HUES64 (cell line): ENCODE results near the gene HRH4.

Experiments used
- H3K27ac ChIP-seq: 2 replicates; pipeline ENCODE4 v1.7.0; 2013; ENCODE audit warnings: low read depth, low read length, inconsistent platforms
- H3K27me3 ChIP-seq: 2 replicates; pipeline ENCODE4 v1.6.1; 2013; ENCODE audit warnings: mild to moderate bottlenecking, low read length; ENCODE audit not compliant: insufficient read depth
- H3K36me3 ChIP-seq: 2 replicates; pipeline ENCODE4 v1.6.1; 2013; ENCODE audit warnings: mild to moderate bottlenecking, low read length; ENCODE audit not compliant: insufficient read depth
- H3K4me1 ChIP-seq: 2 replicates; pipeline ENCODE4 v1.6.1; 2013; ENCODE audit warnings: mild to moderate bottlenecking, low read length, moderate library complexity; ENCODE audit not compliant: insufficient read depth
- H3K4me3 ChIP-seq: 2 replicates; pipeline ENCODE4 v1.5.1; 2013; ENCODE audit warnings: mild to moderate bottlenecking, low read length, moderate library complexity
- H3K9ac ChIP-seq: 2 replicates; pipeline ENCODE4 v1.6.1; 2013; ENCODE audit warnings: mild to moderate bottlenecking, low read depth, low read length
- H3K9me3 ChIP-seq: 2 replicates; pipeline ENCODE4 v1.6.1; 2013; ENCODE audit warnings: low read depth, low read length; ENCODE audit not compliant: insufficient read depth
- WGBS: fragments of 150-250, 120-280 bp; methylation state at CpG from one replicate; pipeline ENCODE4 v1.1.7; 2013; ENCODE audit warnings: missing lambda C conversion rate; 5-methylcytosine and 5-hydroxymethylcytosine counted together

The HRH4 gene

GRCh38 chr18:24514439-24514838 is 54.0 kb downstream of the HRH4 start:
- Histone ChIP-seq H3K9me3 (no peaks in the 10 kb centered on the region), H3K4me1 (no peaks in the 10 kb centered on the region), H3K27me3 (no peaks in the 10 kb centered on the region), H3K9ac (no peak overlapping the region), H3K4me3 (no peak overlapping the region), H3K27ac (no peak overlapping the region), H3K36me3 (no peaks in the 10 kb centered on the region)
- WGBS: 80% methylated on average over 1 of the region's 2 CpGs

- Histone ChIP-seq H3K9me3 (no peaks in the 10 kb centered on the region), H3K27me3 (no peaks in the 10 kb centered on the region), H3K4me1 (no peaks in the 10 kb centered on the region), H3K36me3 (no peaks in the 10 kb centered on the region), H3K9ac (no peak overlapping the region), H3K27ac (no peak overlapping the region), H3K4me3 (no peak overlapping the region)
- WGBS: 93% methylated on average over 2 of the region's 2 CpGs
Observed at GRCh38 chr18:24515721-24516120, 55.3 kb downstream of the HRH4 start.

DNA sequence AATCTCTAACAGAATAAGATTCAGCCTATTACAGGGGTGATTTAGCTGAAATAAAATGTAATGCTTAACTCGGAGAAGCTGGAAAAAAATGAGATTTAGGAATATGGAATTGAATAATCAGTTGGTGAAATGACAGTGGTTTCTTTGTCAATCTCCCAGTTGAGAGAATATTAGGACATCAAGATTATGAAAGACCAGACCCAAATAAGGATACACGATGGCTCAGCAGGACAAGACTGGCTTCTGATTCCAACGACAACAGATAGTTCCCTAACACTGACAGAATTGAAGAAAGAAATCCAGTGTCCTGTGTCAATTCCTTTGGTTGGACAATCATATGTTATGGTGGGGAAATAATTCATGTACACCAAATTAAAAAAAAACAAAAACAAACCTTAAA is 55.8 kb downstream of the HRH4 start:
- H3K36me3 ChIP-seq: no peaks in the 10 kb centered on the region
- WGBS: 93% methylated on average over 3 of the region's 3 CpGs
- no peak overlapping the region for H3K27ac ChIP-seq
- no peaks in the 10 kb centered on the region for H3K27me3 ChIP-seq
- no peak overlapping the region for H3K4me3 ChIP-seq
- no peak overlapping the region for H3K9ac ChIP-seq
- H3K9me3 ChIP-seq: no peaks in the 10 kb centered on the region
- peaks cover 5% of the 10 kb centered on the region; the same call in 1 of the 2 replicates for H3K4me1 ChIP-seq

DNA sequence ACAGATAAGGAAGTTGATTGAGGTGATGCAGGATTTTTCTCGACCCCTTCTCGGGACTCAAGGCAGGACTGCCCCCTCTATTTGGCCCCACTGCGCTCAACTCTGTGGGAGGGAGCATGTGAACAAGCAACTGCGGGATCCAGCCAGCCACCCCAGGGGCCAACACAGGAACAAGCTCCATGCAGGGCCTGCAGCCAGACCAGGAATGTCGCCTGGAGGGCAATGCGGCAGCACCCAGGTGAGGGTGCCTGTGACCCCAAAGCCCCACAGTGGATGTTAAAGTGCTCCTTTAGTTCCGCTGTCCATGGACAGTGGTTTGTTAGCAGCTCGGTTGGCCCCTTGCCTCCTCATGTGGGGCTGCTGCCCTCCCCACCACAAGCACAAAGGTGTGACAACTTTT is 57.1 kb downstream of the HRH4 start:
- H3K4me3 ChIP-seq: no peak overlapping the region
- no peaks in the 10 kb centered on the region for H3K9me3 ChIP-seq
- no peaks in the 10 kb centered on the region for H3K27me3 ChIP-seq
- peaks cover 6% of the 10 kb centered on the region; the same call in 1 of the 2 replicates for H3K4me1 ChIP-seq
- no peaks in the 10 kb centered on the region for H3K36me3 ChIP-seq
- H3K9ac ChIP-seq: no peak overlapping the region
- WGBS: 93% methylated on average over 8 of the region's 8 CpGs
- H3K27ac ChIP-seq: no peak overlapping the region

- 91% methylated on average over 14 of the region's 14 CpGs for WGBS
- H3K36me3 ChIP-seq: no peaks in the 10 kb centered on the region
- H3K9me3 ChIP-seq: no peaks in the 10 kb centered on the region
- no peak overlapping the region for H3K9ac ChIP-seq
- no peak overlapping the region for H3K4me3 ChIP-seq
- no peaks in the 10 kb centered on the region for H3K27me3 ChIP-seq
- no peak overlapping the region for H3K27ac ChIP-seq
- H3K4me1 ChIP-seq: peaks cover 6% of the 10 kb centered on the region; the same call in 1 of the 2 replicates
Observed at GRCh38 chr18:24518596-24518995, 58.2 kb downstream of the HRH4 start.
